Heart right ventricle (tissue), 16 donors: ENCODE results near the gene TIMP3. TPM values are rescaled to one million over a fixed set of nuclear protein-coding genes. Genes with fewer than 3 reads are reported as not detected.
A peak's percentile ranks its signal among the peaks of the same experiment; 100 is the strongest.

Experiments
- ATAC-seq, 8 donors: fragments of 200-7000 bp; cut with Tn5 transposase; one replicate each; pipeline ENCODE4 v1.9.1; 2020; ENCODE audit warnings: mild to moderate bottlenecking in 8 of 8, moderate library complexity in 8 of 8, moderate number of reproducible peaks in 1 of 8
- DNase-seq, 2 donors: peaks; one replicate each; pipeline ENCODE4 v3.0.0-alpha.2; 2020
- H3K27ac ChIP-seq, 10 donors: fragments of 200-600 bp; sonication (generic) in 2 of 10; one replicate each; pipeline versions ENCODE4 v1.5.0 to v1.8.0; 2020 to 2022; ENCODE audit warnings: mild to moderate bottlenecking in 3 of 10
- H3K27me3 ChIP-seq, 7 donors: fragments of 200-600 bp; one replicate each; pipeline ENCODE4 v1.8.0; 2021 to 2022; ENCODE audit warnings: mild to moderate bottlenecking in 2 of 7
- H3K36me3 ChIP-seq, 9 donors: fragments of 200-600 bp; sonication (generic) in 1 of 9; one replicate each; pipeline versions ENCODE4 v1.5.0 to v1.8.0; 2020 to 2022; ENCODE audit warnings: mild to moderate bottlenecking in 2 of 9
- H3K4me1 ChIP-seq, 9 donors: fragments of 200-600 bp; sonication (generic) in 1 of 9; one replicate each; pipeline versions ENCODE4 v1.5.0 to v1.8.0; 2020 to 2022; ENCODE audit warnings: mild to moderate bottlenecking in 4 of 9
- H3K4me3 ChIP-seq, 10 donors: fragments of 200-600 bp; sonication (generic) in 2 of 10; one replicate each; pipeline versions ENCODE4 v1.5.0 to v1.8.0; 2020 to 2022; ENCODE audit warnings: mild to moderate bottlenecking in 7 of 10, moderate library complexity in 2 of 10
- H3K9me3 ChIP-seq, 11 donors: fragments of 200-600 bp in 10 of 11; sonication (generic) in 2 of 11; one replicate each; pipeline versions ENCODE4 v1.5.0 to v1.8.0; 2013 to 2022; ENCODE audit warnings: mild to moderate bottlenecking in 2 of 11, control low read depth in 1 of 11, moderate library complexity in 1 of 11
- WGBS, 2 donors: extraction: QIAGEN DNeasy Blood & Tissue Kit; methylation state at CpG; one replicate each; pipeline ENCODE4 v1.1.7; 2013; ENCODE audit warnings: inconsistent platforms in 1 of 2; 5-methylcytosine and 5-hydroxymethylcytosine counted together
- intact Hi-C, 10 donors: fragments of 100-400 bp; cut with DNase I; formaldehyde crosslinking; loops; one replicate each; pipeline versions ENCODE4 v1.11.1 to v1.14.2; 2022
- polyA plus RNA-seq, 2 donors: library from polyadenylated mRNA; stranded (reverse); fragments of 200-250 nt; gene quantifications; one replicate each; pipeline ENCODE4 v1.2.3, GENCODE V29; 2013
- total RNA-seq, 10 donors: library from RNA; stranded (reverse); fragmentation: NEBNext Ultra II Directional in 3 of 10; extraction: Animal tissue kit (Norgen Biotek cat#: 25700) in 3 of 10; gene quantifications; one replicate each; pipeline versions ENCODE4 v1.2.1 to v1.2.4, GENCODE V29; 2021 to 2023
- TF ChIP-seq, protein P1 (sequence below), 9 donors: fragments of 200-600 bp; sonication (generic) in 2 of 9; IDR thresholded peaks; one replicate each; pipeline versions ENCODE4 v1.5.0 to v1.8.0; 2021 to 2022; ENCODE audit warnings: antibody characterized with exemption in 9 of 9, mild to moderate bottlenecking in 5 of 9, moderate library complexity in 1 of 9
- donor health status: Arrhythmogenic right ventricular cardiomyopathy.
- donor health status: ischemic (EF 13 %, LVEDD 7.1; RV severe dilation, severe dysfunction).
- donor health status: healthy with polysubstance abuse.
- donor health status: DM: no; HTN: yes; CAD: no.
- donor health status: DM: no; HTN: no; CAD: no.
- donor health status: ischemic (EF 25% LVEDD 6.9; RV normal size, moderate dysfunction).
- donor health status: ischemic (EF 25% LVEDD 5.7; RV mildly dilated, moderate dysfunction).
- donor health status: healthy.
- donor health status: DM: yes; HTN: yes; CAD: no.
- donor health status: Ischemic cardiomyopathy.
- donor health status: ischemic (EF 35%, LVEDD 5.7; RV mildly dilated, moderate dysfunction).
- donor health status: nonischemic (EF 11% LVEDD 7.7; RV severe dilation, severe dysfunction).
- donor health status: DM: yes; HTN: yes; CAD: no.
- donor health status: PGD.
- donor health status: ischemic (EF 29% LVEDD 5.4; RV normal size, mild dysfunction).
- donor health status: nonischemic (EF 23%, LVEDD 6.1; RV moderate dilation, normal function).

Gene TIMP3
- total and polyA plus RNA-seq, 12 donors, result 91.9 to 380 (median 157) TPM

- WGBS, 2 donors, result 86 to 90% methylated on average over 3 of the region's 3 CpGs
- Histone ChIP-seq H3K27me3 (no peaks in the 10 kb centered on the region), H3K4me1 (peaks cover 0 to 10% (median 0%) of the 10 kb centered on the region in 9 donors), H3K27ac (no peak overlapping the region), H3K9me3 (no peaks in the 10 kb centered on the region), H3K4me3 (no peak overlapping the region), H3K36me3 (no peaks in the 10 kb centered on the region)
- TF ChIP-seq, protein P1, sequence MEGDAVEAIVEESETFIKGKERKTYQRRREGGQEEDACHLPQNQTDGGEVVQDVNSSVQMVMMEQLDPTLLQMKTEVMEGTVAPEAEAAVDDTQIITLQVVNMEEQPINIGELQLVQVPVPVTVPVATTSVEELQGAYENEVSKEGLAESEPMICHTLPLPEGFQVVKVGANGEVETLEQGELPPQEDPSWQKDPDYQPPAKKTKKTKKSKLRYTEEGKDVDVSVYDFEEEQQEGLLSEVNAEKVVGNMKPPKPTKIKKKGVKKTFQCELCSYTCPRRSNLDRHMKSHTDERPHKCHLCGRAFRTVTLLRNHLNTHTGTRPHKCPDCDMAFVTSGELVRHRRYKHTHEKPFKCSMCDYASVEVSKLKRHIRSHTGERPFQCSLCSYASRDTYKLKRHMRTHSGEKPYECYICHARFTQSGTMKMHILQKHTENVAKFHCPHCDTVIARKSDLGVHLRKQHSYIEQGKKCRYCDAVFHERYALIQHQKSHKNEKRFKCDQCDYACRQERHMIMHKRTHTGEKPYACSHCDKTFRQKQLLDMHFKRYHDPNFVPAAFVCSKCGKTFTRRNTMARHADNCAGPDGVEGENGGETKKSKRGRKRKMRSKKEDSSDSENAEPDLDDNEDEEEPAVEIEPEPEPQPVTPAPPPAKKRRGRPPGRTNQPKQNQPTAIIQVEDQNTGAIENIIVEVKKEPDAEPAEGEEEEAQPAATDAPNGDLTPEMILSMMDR (IDR thresholded peaks at IDR 0.05), result no peak
- intact Hi-C loops, result no loop called here
- ATAC-seq, result peak; percentile 59 to 86 (median 81)
- DNase-seq, result peak in 1 of 2 donors; percentile 54
Observed at GRCh38 chr22:32904044-32904443, 102.5 kb downstream of the TIMP3 start.

DNA sequence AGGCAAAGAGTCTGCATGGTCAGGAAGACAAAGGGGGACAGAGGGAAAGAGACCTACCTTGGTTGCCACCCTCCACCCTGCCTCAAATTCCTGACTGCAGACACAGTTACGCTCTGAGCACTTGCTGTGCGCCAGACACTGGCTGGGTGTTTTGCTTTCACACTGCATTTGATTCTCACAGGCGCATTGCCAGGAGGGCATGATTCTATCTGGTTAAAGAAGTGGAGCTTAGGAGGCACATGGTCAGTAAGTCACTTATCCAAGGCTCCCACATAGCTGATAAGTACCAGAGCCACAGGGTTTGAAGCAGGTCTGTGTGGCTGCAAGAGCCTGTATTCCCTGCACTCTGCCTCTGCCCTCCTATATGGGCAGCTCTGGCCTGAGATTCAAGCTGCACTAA, 103.9 kb downstream of the TIMP3 start:
- intact Hi-C loops, result no loop called here
- Histone ChIP-seq H3K36me3 (no peaks in the 10 kb centered on the region), H3K4me1 (peaks cover 0 to 10% (median 0%) of the 10 kb centered on the region in 9 donors), H3K27ac (peak overlapping the region in 1 of 10 donors; percentile 17), H3K27me3 (no peaks in the 10 kb centered on the region), H3K4me3 (no peak overlapping the region), H3K9me3 (no peaks in the 10 kb centered on the region)
- ATAC-seq, result peak in 6 of 8 donors; percentile 22 to 60 (median 44)
- 36 to 65% methylated on average over 3 of the region's 3 CpGs for WGBS, 2 donors
- no peak for DNase-seq
- TF ChIP-seq, protein P1 (IDR thresholded peaks at IDR 0.05), result no peak

DNA sequence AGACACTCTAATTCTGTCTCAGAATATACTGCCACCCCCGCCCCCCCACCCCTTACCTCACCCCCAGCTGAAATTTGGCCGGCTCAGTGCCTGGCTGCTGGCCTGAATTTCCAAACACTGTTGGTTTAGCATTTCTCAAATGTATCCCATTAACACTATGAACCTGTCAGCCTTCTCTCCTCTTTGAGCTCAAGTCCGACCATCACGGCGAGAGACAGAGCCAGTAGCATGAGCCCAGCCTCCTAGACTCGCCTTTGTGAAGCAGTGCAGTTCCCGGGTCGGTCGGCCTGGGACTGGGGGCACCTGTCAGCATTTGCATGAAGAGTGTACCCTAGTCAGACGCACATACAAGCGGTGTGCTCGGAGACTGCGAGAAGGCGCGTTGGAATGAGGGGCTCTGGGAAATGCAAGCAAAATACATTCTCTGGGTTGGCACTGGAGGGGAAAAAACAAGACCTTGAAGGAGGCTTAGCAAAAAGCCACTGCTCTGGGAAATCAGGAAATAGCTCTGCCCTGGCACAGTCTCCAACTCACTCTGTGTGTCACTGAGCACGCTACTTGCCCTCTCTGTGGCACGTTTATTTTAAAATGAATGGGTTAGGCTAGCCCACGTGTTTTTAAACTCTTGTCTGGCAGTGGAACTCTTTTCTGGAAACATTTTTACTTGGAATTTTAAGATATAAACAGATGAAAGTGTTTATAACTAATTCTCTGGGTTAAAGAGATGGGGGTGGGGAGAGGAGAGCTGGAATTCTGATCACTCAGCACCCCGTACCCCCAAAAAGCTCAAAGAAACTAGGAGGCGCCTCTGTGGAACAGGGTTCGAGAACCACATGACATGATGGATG, 108.3 kb downstream of the TIMP3 start:
- H3K4me1 ChIP-seq, result peaks cover 0 to 10% (median 0%) of the 10 kb centered on the region in 9 donors
- ATAC-seq, result no peak
- no peaks in the 10 kb centered on the region for H3K36me3 ChIP-seq
- peaks cover 0 to 3% (median 0%) of the 10 kb centered on the region in 7 donors for H3K27me3 ChIP-seq
- H3K27ac ChIP-seq, result no peak overlapping the region
- DNase-seq, result no peak
- TF ChIP-seq, protein P1 (IDR thresholded peaks at IDR 0.05), result no peak
- H3K9me3 ChIP-seq, result no peaks in the 10 kb centered on the region
- intact Hi-C loops, result no loop called here
- WGBS, 2 donors, result 82 to 85% methylated on average over 21 of the region's 21 CpGs
- no peak overlapping the region for H3K4me3 ChIP-seq

- peaks cover 0 to 3% (median 0%) of the 10 kb centered on the region in 11 donors for H3K9me3 ChIP-seq
- no peak overlapping the region for H3K27ac ChIP-seq
- TF ChIP-seq, protein P1 (IDR thresholded peaks at IDR 0.05), result no peak
- WGBS, 2 donors, result 88 to 90% methylated on average over 6 of the region's 6 CpGs
- H3K4me1 ChIP-seq, result peaks cover 0 to 7% (median 0%) of the 10 kb centered on the region in 9 donors
- H3K4me3 ChIP-seq, result no peak overlapping the region
- ATAC-seq, result no peak
- DNase-seq, result no peak
- intact Hi-C loops, result no loop called here
- no peaks in the 10 kb centered on the region for H3K36me3 ChIP-seq
- peaks cover 0 to 3% (median 0%) of the 10 kb centered on the region in 7 donors for H3K27me3 ChIP-seq
Observed at GRCh38 chr22:32910429-32910772, 108.9 kb downstream of the TIMP3 start.
